Endothelial cell of umbilical vein (primary cell): Measurements from ENCODE around the gene KATNB1. TPM values are rescaled to one million over a fixed set of nuclear protein-coding genes. Genes with fewer than 3 reads are reported as not detected.

Source experiments
- BruUV-seq: library from RNA; stranded (reverse); fragments of 400-500 nt; replicated peaks from 2 replicates; lab custom pipeline; 2021; lab: Mats Ljungman, UMichigan
- CTCF ChIA-PET: fragments of 300-600, 350-600 bp; sonication (Branson Sonifier 250); formaldehyde crosslinking; loops from one replicate; lab custom pipeline; 2021; ENCODE audit warnings: antibody characterized with exemption, inconsistent platforms; lab: Charles Lee
- POLR2A ChIA-PET: fragments of 300-600, 350-600 bp; sonication (Branson Sonifier 250); formaldehyde crosslinking; loops from one replicate; lab custom pipeline; 2021; ENCODE audit warnings: antibody characterized with exemption, inconsistent platforms; lab: Charles Lee
- DNase-seq: peaks from one replicate; pipeline ENCODE4 v3.0.0-alpha.2; 2011; ENCODE audit warnings: low read depth, low spot score
- FAIRE-seq: peaks from 2 replicates; lab custom pipeline; 2011; peaks lifted over from hg19 to GRCh38; lab: Jason Lieb, UNC
- H2AFZ ChIP-seq: 2 replicates; pipeline ENCODE4 v1.6.0; 2012; ENCODE audit warnings: low read depth, low read length, control low read depth, inconsistent platforms
- H3K27ac ChIP-seq: 2 replicates; pipeline ENCODE4 v1.5.1; 2011; ENCODE audit warnings: low read depth, mild to moderate bottlenecking, control low read depth, low read length, moderate library complexity; ENCODE audit not compliant: insufficient read depth
- H3K27me3 ChIP-seq, 2 experiments: 2 replicates each; pipeline versions ENCODE4 v1.6.0 to v1.6.1; 2011; ENCODE audit warnings: low read length in 2 of 2, mixed read lengths in 1 of 2; ENCODE audit not compliant: control insufficient read depth in 2 of 2, insufficient read depth in 2 of 2
- H3K36me3 ChIP-seq, 2 experiments: 2 replicates in 1 of 2; 3 replicates in 1 of 2; pipeline ENCODE4 v1.5.1; 2011; ENCODE audit warnings: low read length in 2 of 2, mild to moderate bottlenecking in 1 of 2, moderate library complexity in 1 of 2; ENCODE audit not compliant: control insufficient read depth in 2 of 2, insufficient read depth in 2 of 2; ENCODE audit errors: extremely low read depth in 1 of 2
- H3K4me1 ChIP-seq: 3 replicates; pipeline ENCODE4 v1.5.1; 2011; ENCODE audit warnings: mild to moderate bottlenecking, low read length; ENCODE audit not compliant: control insufficient read depth, insufficient read depth; ENCODE audit errors: extremely low read depth
- H3K4me2 ChIP-seq: 2 replicates; pipeline ENCODE4 v1.6.1; 2011; ENCODE audit warnings: low read length, control low read depth, mixed read lengths; ENCODE audit not compliant: insufficient read depth
- H3K4me3 ChIP-seq, 3 experiments: fragments of 200-600 bp in 1 of 3; sonication (generic), shearing (Covaris generic) in 1 of 3; replicated peaks in 1 of 3; 2 replicates each; pipeline ENCODE4 v1.5.1; 2011 to 2016; ENCODE audit warnings: control low read depth in 3 of 3, low read length in 3 of 3, mild to moderate bottlenecking in 2 of 3, inconsistent platforms in 1 of 3, low read depth in 1 of 3, moderate library complexity in 1 of 3; ENCODE audit not compliant: insufficient read depth in 1 of 3
- H3K79me2 ChIP-seq: 2 replicates; pipeline ENCODE4 v1.6.0; 2012; ENCODE audit warnings: low read length, inconsistent platforms; ENCODE audit not compliant: control insufficient read depth, insufficient read depth
- H3K9ac ChIP-seq: replicated peaks from 2 replicates; pipeline ENCODE3; 2011; ENCODE audit warnings: low read length, control low read depth; ENCODE audit not compliant: insufficient read depth; ENCODE audit errors: extremely low read depth
- H3K9me1 ChIP-seq: replicated peaks from 3 replicates; pipeline ENCODE4 v1.6.0; 2011; ENCODE audit warnings: mild to moderate bottlenecking, low read length; ENCODE audit not compliant: control insufficient read depth, insufficient read depth; ENCODE audit errors: extremely low read depth
- H3K9me3 ChIP-seq: replicated peaks from 2 replicates; pipeline ENCODE4 v1.5.1; 2012; ENCODE audit warnings: low read length, inconsistent platforms; ENCODE audit not compliant: control insufficient read depth, insufficient read depth
- H4K20me1 ChIP-seq: replicated peaks from 2 replicates; pipeline ENCODE3; 2011; ENCODE audit warnings: mild to moderate bottlenecking, low read length; ENCODE audit not compliant: control insufficient read depth, insufficient read depth; ENCODE audit errors: extremely low read depth
- CTCF ChIP-seq, 2 donors: IDR thresholded peaks; 1 replicate in 1 of 2; 2 replicates in 1 of 2; pipeline ENCODE4 v1.5.1; 2011; ENCODE audit warnings: low read length in 2 of 2, mild to moderate bottlenecking in 2 of 2, moderate library complexity in 2 of 2, control low read depth in 1 of 2, inconsistent platforms in 1 of 2, low read depth in 1 of 2; ENCODE audit not compliant: insufficient read depth in 1 of 2; ENCODE audit errors: extremely low read depth in 1 of 2
- EZH2 ChIP-seq: IDR thresholded peaks from 2 replicates; pipeline ENCODE4 v1.6.1; 2012; ENCODE audit warnings: borderline replicate concordance, low read depth, mild to moderate bottlenecking, moderate library complexity, low read length, inconsistent platforms; ENCODE audit not compliant: severe bottlenecking
- FOS ChIP-seq: IDR thresholded peaks from 2 replicates; pipeline ENCODE4 v1.6.1; 2011; ENCODE audit warnings: mild to moderate bottlenecking, low read length, moderate library complexity, borderline replicate concordance; ENCODE audit not compliant: insufficient read depth
- GATA2 ChIP-seq: IDR thresholded peaks from 2 replicates; pipeline ENCODE4 v1.7.0; 2011; ENCODE audit warnings: low read depth, mild to moderate bottlenecking, moderate library complexity, mixed read lengths, low read length; ENCODE audit not compliant: insufficient read length, insufficient read depth
- JUN ChIP-seq: IDR thresholded peaks from 2 replicates; pipeline ENCODE4 v1.6.1; 2011; ENCODE audit warnings: borderline replicate concordance, low read depth; ENCODE audit not compliant: insufficient read length, insufficient read depth
- MAX ChIP-seq: IDR thresholded peaks from 2 replicates; pipeline ENCODE4 v1.6.1; 2011; ENCODE audit not compliant: insufficient read depth, insufficient read length
- MYC ChIP-seq: IDR thresholded peaks from one replicate; pipeline ENCODE4 v1.6.1; 2011; ENCODE audit warnings: mild to moderate bottlenecking, low read depth, low read length
- POLR2A ChIP-seq: IDR thresholded peaks from 2 replicates; pipeline ENCODE4 v1.6.1; 2012; ENCODE audit warnings: low read depth, mild to moderate bottlenecking, control low read depth, low read length
- POLR2AphosphoS5 ChIP-seq: IDR thresholded peaks from 2 replicates; pipeline ENCODE4 v1.6.1; 2012; ENCODE audit warnings: low read depth, mild to moderate bottlenecking, control low read depth, low read length, moderate library complexity; ENCODE audit not compliant: insufficient read depth
- dilution Hi-C: fragments of 300-500 bp; cut with MboI; formaldehyde crosslinking; loops from one replicate; pipeline ENCODE4 v1.15.0; 2019; ENCODE audit warnings: low sequenced_read_pairs; ENCODE audit not compliant: extremely low pct_ligation_motif_present
- intact Hi-C: fragments of 100-400 bp; cut with micrococcal nuclease; formaldehyde crosslinking; loops from one replicate; pipeline ENCODE4 v1.10.0; 2022
- polyA plus RNA-seq, 4 experiments: library from polyadenylated mRNA; depleted of rRNA in 3 of 4; stranded (reverse) in 3 of 4; unstranded in 1 of 4; fragments of >200 nt; gene quantifications; 2 replicates each; pipeline versions ENCODE4 v1.2.1 to v1.2.3, GENCODE V29; 2011 to 2012; ENCODE audit warnings: missing spikeins in 1 of 4
- total RNA-seq: library from RNA; stranded (reverse); gene quantifications from 2 replicates; pipeline ENCODE4 v1.2.3, GENCODE V29; 2021

KATNB1 gene
- total and polyA plus RNA-seq, 2 donors (not counting 3 experiments of a cell fraction or from before 2014, with no cell fraction given): 25.9 to 35.9 TPM

- Histone ChIP-seq H3K79me2 (no peaks in the 10 kb centered on the region), H3K36me3 (no peaks in the 10 kb centered on the region), H3K27me3 (no peaks in the 10 kb centered on the region), H3K4me2 (no peak overlapping the region), H3K4me1 (no peaks in the 10 kb centered on the region), H3K27ac (no peak overlapping the region), H3K9me3 (no peaks in the 10 kb centered on the region), H3K9ac (no peak overlapping the region), H2AFZ (no peak overlapping the region), H3K9me1 (no peaks in the 10 kb centered on the region), H3K4me3 (no peak overlapping the region), H4K20me1 (no peaks in the 10 kb centered on the region)
- BruUV-seq: no TSS peak
- FAIRE-seq: no peak
- ChIA-PET CTCF (interaction anchor here (1.2 to 5.3 kb wide), 4 partner anchors 11 to 149 kb away, joined by 3 to 43 read pairs (median 19); partner anchors contain the start of gene KATNB1), POLR2A (no interaction called here)
- no peak for DNase-seq
- dilution Hi-C loops: no loop called here
- intact Hi-C loops: no loop called here
- no peak for TF ChIP-seq EZH2
- no peak for TF ChIP-seq FOS
- TF ChIP-seq CTCF (IDR thresholded peaks at IDR 0.05; ENCODE audit: extremely low read depth in 1 of 2, insufficient read depth in 1 of 2, low read depth in 1 of 2, low read length in 2 of 2): no peak
- no peak for TF ChIP-seq GATA2
- no peak for TF ChIP-seq POLR2A
- TF ChIP-seq MAX: no peak
- no peak for TF ChIP-seq MYC
- TF ChIP-seq JUN: no peak
- no peak for TF ChIP-seq POLR2AphosphoS5
Observed at GRCh38 chr16:57725151-57725550, 10.4 kb upstream of the KATNB1 start.
